Amygdala (tissue), 56 donors: ENCODE measurements around the gene DNAJC5.
A peak's percentile ranks its signal among the peaks of the same experiment; 100 is the strongest.
"Not testable (repeated sequence)": the region's sequence is repeated elsewhere in the genome, so short reads cannot be mapped to it uniquely, and the experiment has no call there.

ENCODE experiments used
- DNase-seq, 56 donors: peaks; one replicate each; lab custom pipeline; 2025; lab: John Stamatoyannopoulos, UW

Gene DNAJC5

GRCh38 chr20:63974402-63975200 is 79.7 kb downstream of the DNAJC5 start:
- DNase-seq: peak in 3 of 56 donors; percentile 22 to 41 (median 36)

GRCh38 chr20:63976511-63976910 is 81.6 kb downstream of the DNAJC5 start:
- DNase-seq: not testable (repeated sequence)

GRCh38 chr20:63976980-63977738 is 82.2 kb downstream of the DNAJC5 start:
- no peak for DNase-seq

GRCh38 chr20:63977739-63978276 is 82.9 kb downstream of the DNAJC5 start:
- no peak for DNase-seq

GRCh38 chr20:63978319-63979228 is 83.6 kb downstream of the DNAJC5 start:
- peak in 8 of 56 donors; percentile 9 to 41 (median 32) for DNase-seq

- DNase-seq: no peak
Measured at GRCh38 chr20:63979229-63979556, 84.3 kb downstream of the DNAJC5 start.

- peak in 25 of 56 donors; percentile 8 to 64 (median 34) for DNase-seq
Measured at GRCh38 chr20:63979557-63980316, 84.8 kb downstream of the DNAJC5 start, which contains the start of gene SAMD10. Gene SAMD10, minus strand, starts transcription at chr20:63979642. Its CDS starts 175 bp downstream, at chr20:63979467.

GRCh38 chr20:63980317-63980805 is 85.4 kb downstream of the DNAJC5 start:
- DNase-seq: no peak

- peak; percentile 46 to 96 (median 88) for DNase-seq
Measured at GRCh38 chr20:63980806-63981728, 86.1 kb downstream of the DNAJC5 start, which contains the start of gene PRPF6. Gene PRPF6, plus strand, starts transcription at chr20:63981132. Its CDS starts 114 bp downstream, at chr20:63981246.

GRCh38 chr20:63982937-63983336 is 88.0 kb downstream of the DNAJC5 start:
- no peak for DNase-seq
